ENCODE data around the gene SDR42E1.
"Not testable (repeated sequence)": the region's sequence is repeated elsewhere in the genome, so short reads cannot be mapped to it uniquely, and the experiment has no call there.

The SDR42E1 gene

GRCh38 chr16:82034981-82035612, 23.8 kb upstream of the SDR42E1 start, which contains the start of gene HSD17B2:
Gene HSD17B2, plus strand, starts transcription at chr16:82035253. Its CDS starts 172 bp downstream, at chr16:82035425.
- DNase-seq = no peak

- DNase-seq = no peak
Observed at GRCh38 chr16:82033683-82034300, 22.5 kb upstream of the SDR42E1 start.

GRCh38 chr16:82033006-82033405, 21.7 kb upstream of the SDR42E1 start:
- no peak for DNase-seq

GRCh38 chr16:82031116-82032084, 20.1 kb upstream of the SDR42E1 start:
- no peak for DNase-seq

- no peak for DNase-seq
Observed at GRCh38 chr16:82027629-82028064, 16.4 kb upstream of the SDR42E1 start.

- no peak for DNase-seq
Observed at GRCh38 chr16:82024883-82025282, 13.6 kb upstream of the SDR42E1 start.

- DNase-seq = no peak
Observed at GRCh38 chr16:82024316-82024715, 13.0 kb upstream of the SDR42E1 start.

- DNase-seq = no peak
Observed at GRCh38 chr16:82023206-82023605, 11.9 kb upstream of the SDR42E1 start.

- no peak for DNase-seq
Observed at GRCh38 chr16:82020051-82020450, 8.8 kb upstream of the SDR42E1 start.

GRCh38 chr16:82019535-82019934, 8.3 kb upstream of the SDR42E1 start:
- DNase-seq = no peak

- no peak for DNase-seq
Observed at GRCh38 chr16:82017911-82018568, 6.8 kb upstream of the SDR42E1 start.

GRCh38 chr16:82016964-82017363, 5.7 kb upstream of the SDR42E1 start:
- no peak for DNase-seq

- DNase-seq = no peak
Observed at GRCh38 chr16:82016263-82016662, 5.0 kb upstream of the SDR42E1 start.

- no peak for DNase-seq
Observed at GRCh38 chr16:82013139-82013538, 1.9 kb upstream of the SDR42E1 start.

- no peak for DNase-seq
Observed at GRCh38 chr16:82010649-82011048, 621 bp downstream of the SDR42E1 start.

GRCh38 chr16:82009789-82010188, 1.5 kb downstream of the SDR42E1 start:
- DNase-seq = not testable (repeated sequence)

GRCh38 chr16:82008957-82009592, 2.2 kb downstream of the SDR42E1 start:
- DNase-seq = no peak

- no peak for DNase-seq
Observed at GRCh38 chr16:82007189-82007588, 4.1 kb downstream of the SDR42E1 start.

- no peak for DNase-seq
Observed at GRCh38 chr16:82006036-82006435, 5.2 kb downstream of the SDR42E1 start.

GRCh38 chr16:82005027-82005830, 6.0 kb downstream of the SDR42E1 start:
- DNase-seq = no peak

- no peak for DNase-seq
Observed at GRCh38 chr16:82004601-82005000, 6.7 kb downstream of the SDR42E1 start.

- no peak for DNase-seq
Observed at GRCh38 chr16:82002831-82003230, 8.4 kb downstream of the SDR42E1 start.

Data from CD4-positive, alpha-beta T cell treated with Interleukin-6 for 4 hours (primary cell).